K562 (cell line): ENCODE measurements around the gene AGGF1. TPM values are rescaled to one million over a fixed set of nuclear protein-coding genes. Genes with fewer than 3 reads are reported as not detected.
A peak's percentile ranks its signal among the peaks of the same experiment; 100 is the strongest.

Experiments
- ATAC-seq: fragments of 200-7000 bp; cut with Tn5 transposase; 3 replicates; pipeline ENCODE4 v1.9.1; 2020; ENCODE audit warnings: moderate library complexity
- BruUV-seq: library from RNA; stranded (reverse); fragments of 400-500 nt; replicated peaks from 2 replicates; lab custom pipeline; 2021; lab: Mats Ljungman, UMichigan
- CTCF ChIA-PET: fragments of 300-600 bp; formaldehyde crosslinking; extraction: SDS; loops from one replicate; lab custom pipeline; 2021; ENCODE audit warnings: low intra/inter-chr PET ratio; lab: Yijun Ruan, JAX
- POLR2A ChIA-PET: fragments of 300-600, 350-650 bp; sonication (Branson Sonifier 250); formaldehyde crosslinking; extraction: SDS; loops from one replicate; lab custom pipeline; 2021; ENCODE audit warnings: antibody characterized with exemption, inconsistent platforms; lab: Yijun Ruan, JAX
- DNase-seq, 4 experiments: peaks; one replicate each; pipeline versions ENCODE4 v3.0.0 to v3.0.0-alpha.2; 2011 to 2018; ENCODE audit warnings: low spot score in 3 of 4, mixed read lengths in 3 of 4; ENCODE audit errors: extremely low read depth in 1 of 4
- FAIRE-seq: peaks from 2 replicates; lab custom pipeline; 2011; peaks lifted over from hg19 to GRCh38; lab: Jason Lieb, UNC
- H2AFZ ChIP-seq: 2 replicates; pipeline ENCODE4 v1.6.0; 2011; ENCODE audit warnings: low read depth, low read length, control low read depth, inconsistent platforms
- H3K27ac ChIP-seq: fragments of 200-600 bp; 3 replicates; pipeline ENCODE4 v1.8.0; 2011; ENCODE audit warnings: low read depth, mild to moderate bottlenecking, control low read depth, inconsistent platforms, low read length, moderate library complexity, mixed read lengths; ENCODE audit errors: extremely low read depth
- H3K27me3 ChIP-seq, 2 experiments: fragments of 300-600 bp in 1 of 2; 2 replicates in 1 of 2; 3 replicates in 1 of 2; pipeline versions ENCODE4 v1.6.0 to v1.8.0; 2011; ENCODE audit warnings: inconsistent platforms in 2 of 2, low read length in 2 of 2, mild to moderate bottlenecking in 1 of 2, mixed read lengths in 1 of 2, moderate library complexity in 1 of 2; ENCODE audit not compliant: control insufficient read depth in 2 of 2, insufficient read depth in 2 of 2
- H3K36me3 ChIP-seq: fragments of 300-600 bp; 3 replicates; pipeline ENCODE4 v1.8.0; 2011; ENCODE audit warnings: mild to moderate bottlenecking, low read length, inconsistent platforms; ENCODE audit not compliant: control insufficient read depth, insufficient read depth
- H3K4me1 ChIP-seq, 2 experiments: fragments of 200-600 bp in 1 of 2; replicated peaks in 1 of 2; 2 replicates in 1 of 2; 3 replicates in 1 of 2; pipeline versions ENCODE4 v1.5.1 to v1.8.0; 2011; ENCODE audit warnings: inconsistent platforms in 2 of 2, low read length in 2 of 2, mild to moderate bottlenecking in 1 of 2, mixed read lengths in 1 of 2, moderate library complexity in 1 of 2; ENCODE audit not compliant: control insufficient read depth in 2 of 2, insufficient read depth in 2 of 2
- H3K4me2 ChIP-seq: 2 replicates; pipeline ENCODE4 v1.6.1; 2011; ENCODE audit warnings: low read length, control low read depth, inconsistent platforms, mixed read lengths; ENCODE audit not compliant: insufficient read depth
- H3K4me3 ChIP-seq: fragments of 200-600 bp; sonication (generic), shearing (Covaris generic); 2 replicates; pipeline ENCODE4 v1.5.1; 2016; ENCODE audit warnings: control low read depth, inconsistent platforms
- H3K79me2 ChIP-seq: fragments of 200-600 bp; 3 replicates; pipeline ENCODE4 v1.8.0; 2011; ENCODE audit warnings: low read length, inconsistent platforms; ENCODE audit not compliant: control insufficient read depth, insufficient read depth
- H3K9ac ChIP-seq, 2 experiments: 2 replicates each; pipeline versions ENCODE4 v1.6.0 to v1.6.1; 2011; ENCODE audit warnings: low read depth in 2 of 2, low read length in 2 of 2, control low read depth in 1 of 2, inconsistent platforms in 1 of 2, mild to moderate bottlenecking in 1 of 2, mixed read lengths in 1 of 2; ENCODE audit not compliant: insufficient read depth in 1 of 2
- H3K9me1 ChIP-seq: one replicate; pipeline ENCODE4 v1.6.0; 2011; ENCODE audit warnings: inconsistent platforms, mild to moderate bottlenecking, low read length, moderate library complexity; ENCODE audit not compliant: control insufficient read depth, insufficient read depth
- H3K9me3 ChIP-seq: replicated peaks from 2 replicates; pipeline ENCODE4 v1.5.1; 2011; ENCODE audit warnings: low read depth, low read length, inconsistent platforms; ENCODE audit not compliant: control insufficient read depth, insufficient read depth
- H4K20me1 ChIP-seq: replicated peaks from 2 replicates; pipeline ENCODE4 v1.6.1; 2011; ENCODE audit warnings: low read length, inconsistent platforms, mixed read lengths; ENCODE audit not compliant: control insufficient read depth, insufficient read depth
- BRD4 ChIP-seq: fragments of 200-600 bp; sonication (generic); IDR thresholded peaks from 2 replicates; pipeline ENCODE4 v1.6.1; 2017; ENCODE audit warnings: inconsistent platforms
- CCAR2 ChIP-seq: fragments of 200-400 bp; formaldehyde crosslinking; IDR thresholded peaks from 2 replicates; pipeline ENCODE4 v1.6.1; 2017; ENCODE audit warnings: mild to moderate bottlenecking, low read depth, low read length
- EP400 ChIP-seq: fragments of 450-650 bp; IDR thresholded peaks from 2 replicates; pipeline ENCODE4 v1.6.1; 2017; ENCODE audit warnings: antibody characterized with exemption, mild to moderate bottlenecking, moderate library complexity
- MAZ ChIP-seq, 2 experiments: fragments of 450-650 bp in 1 of 2; sonication (generic) in 1 of 2; formaldehyde crosslinking; IDR thresholded peaks in 1 of 2; conservative IDR thresholded peaks in 1 of 2; 2 replicates each; pipeline versions ENCODE4 v1.4.0 to v1.5.0; 2020; ENCODE audit warnings: mild to moderate bottlenecking in 1 of 2, missing genetic modification reagents in 1 of 2
- POLR3G ChIP-seq: IDR thresholded peaks from 2 replicates; pipeline ENCODE4 v1.6.1; 2011; ENCODE audit not compliant: insufficient read length, insufficient replicate concordance; ENCODE audit errors: extremely low read depth
- RAD51 ChIP-seq: fragments of 450-650 bp; IDR thresholded peaks from 2 replicates; pipeline ENCODE4 v1.7.1; 2016; ENCODE audit warnings: low read depth, mild to moderate bottlenecking, borderline replicate concordance
- XRCC3 ChIP-seq: fragments of 450-650 bp; IDR thresholded peaks from 2 replicates; pipeline ENCODE4 v1.6.1; 2017; ENCODE audit warnings: mild to moderate bottlenecking, moderate library complexity
- ZKSCAN1 ChIP-seq: fragments of 150-350 bp; IDR thresholded peaks from 2 replicates; pipeline ENCODE4 v1.6.1; 2016; ENCODE audit warnings: low read depth, low read length
- ZNF174 ChIP-seq: fragments of 250-450 bp; sonication (Bioruptor Pico); IDR thresholded peaks from 2 replicates; pipeline ENCODE4 v1.4.0; 2020; ENCODE audit warnings: mild to moderate bottlenecking
- ZNF3 ChIP-seq: fragments of 250-450 bp; sonication (Bioruptor Pico); IDR thresholded peaks from 2 replicates; pipeline ENCODE4 v1.5.0; 2021; ENCODE audit warnings: mild to moderate bottlenecking, moderate library complexity
- ZNF695 ChIP-seq: fragments of 450-650 bp; formaldehyde crosslinking; IDR thresholded peaks from 2 replicates; pipeline ENCODE4 v1.4.0; 2020; ENCODE audit warnings: mild to moderate bottlenecking, moderate library complexity
- ZNF778 ChIP-seq: fragments of 450-650 bp; formaldehyde crosslinking; IDR thresholded peaks from 2 replicates; pipeline ENCODE4 v1.4.0; 2020; ENCODE audit warnings: mild to moderate bottlenecking, moderate library complexity
- WGBS: fragments of 100-300 bp; shearing (Covaris generic); methylation state at CpG from one replicate; pipeline ENCODE4 v1.1.6; 2016; ENCODE audit warnings: low coverage, mixed read lengths; ENCODE audit not compliant: insufficient coverage; ENCODE audit errors: missing lambda C conversion rate; 5-methylcytosine and 5-hydroxymethylcytosine counted together
- in situ Hi-C: fragments of 300-500 bp; cut with MboI; formaldehyde crosslinking; loops from 4 replicates; pipeline ENCODE4 v1.15.0; 2018; ENCODE audit warnings: inconsistent platforms, mixed read lengths
- intact Hi-C: fragments of 100-400 bp; cut with micrococcal nuclease; formaldehyde crosslinking; loops from 2 replicates; pipeline ENCODE4 v1.14.2; 2022
- polyA plus RNA-seq, 8 experiments: library from polyadenylated mRNA; depleted of rRNA in 4 of 8; stranded (reverse) in 5 of 8; unstranded in 3 of 8; fragments of >200 nt; fragmentation: Nextera tagmentation in 2 of 8; fragmentation: Illumina TruSeq in 1 of 8; extraction: Ambion mirVana in 2 of 8; extraction: Trizol in 1 of 8; gene quantifications; 2 replicates each; pipeline versions ENCODE4 v1.2.1 to v1.2.3, GENCODE V29; 2011 to 2014; ENCODE audit warnings: inconsistent platforms in 1 of 8, missing spikeins in 1 of 8
- total RNA-seq, 7 experiments: library from RNA; depleted of rRNA in 6 of 7; stranded (reverse); fragments of >200 nt in 6 of 7; fragmentation: Illumina TruSeq in 2 of 7; extraction: Trizol in 2 of 7; gene quantifications; 2 replicates each; pipeline versions ENCODE4 v1.2.1 to v1.2.3, GENCODE V29; 2011 to 2021; ENCODE audit warnings: low replicate concordance in 1 of 7
- TF ChIP-seq, protein P1 (sequence below): fragments of 450-650 bp; formaldehyde crosslinking; IDR thresholded peaks from 2 replicates; pipeline ENCODE4 v1.4.0; 2020; ENCODE audit warnings: mild to moderate bottlenecking, mixed read lengths
- TF ChIP-seq, protein P2 (sequence below): fragments of 450-650 bp; IDR thresholded peaks from 2 replicates; pipeline ENCODE4 v1.6.1; 2017; ENCODE audit warnings: mild to moderate bottlenecking, moderate library complexity

The AGGF1 gene
- total and polyA plus RNA-seq, 9 of the 15 experiments (the other 6 are each of a cell fraction or from before 2014, with no cell fraction given) = 5.2 to 20.4 (median 13.4) TPM

DNA sequence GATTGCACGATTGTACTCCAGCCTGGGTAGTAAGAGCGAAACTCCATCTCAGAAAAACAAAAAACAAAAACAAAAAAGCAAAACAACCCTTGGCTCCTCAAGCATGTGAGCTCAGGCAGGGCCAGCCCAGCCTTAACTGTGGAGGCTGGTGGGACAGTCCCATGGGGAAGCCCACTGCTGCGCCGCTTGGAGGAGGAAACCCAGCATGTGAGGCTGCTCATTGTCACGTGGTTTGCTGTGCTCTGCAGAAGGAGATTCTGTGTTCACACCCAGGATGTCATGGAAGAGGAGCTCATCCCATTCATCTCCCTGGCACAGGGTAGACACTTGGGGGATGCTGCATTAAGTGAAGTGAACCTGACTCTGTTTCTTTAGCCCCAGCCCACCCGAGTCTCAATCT, 52.9 kb downstream of the AGGF1 start:
- no TSS peak for BruUV-seq
- Histone ChIP-seq H4K20me1 (no peaks in the 10 kb centered on the region), H3K79me2 (no peaks in the 10 kb centered on the region)
- WGBS = 7% methylated on average over 5 of the region's 6 CpGs
- TF ChIP-seq ZNF778 (no peak), BRD4 (no peak), RAD51 (peak; percentile 50)
- TF ChIP-seq, protein P1, sequence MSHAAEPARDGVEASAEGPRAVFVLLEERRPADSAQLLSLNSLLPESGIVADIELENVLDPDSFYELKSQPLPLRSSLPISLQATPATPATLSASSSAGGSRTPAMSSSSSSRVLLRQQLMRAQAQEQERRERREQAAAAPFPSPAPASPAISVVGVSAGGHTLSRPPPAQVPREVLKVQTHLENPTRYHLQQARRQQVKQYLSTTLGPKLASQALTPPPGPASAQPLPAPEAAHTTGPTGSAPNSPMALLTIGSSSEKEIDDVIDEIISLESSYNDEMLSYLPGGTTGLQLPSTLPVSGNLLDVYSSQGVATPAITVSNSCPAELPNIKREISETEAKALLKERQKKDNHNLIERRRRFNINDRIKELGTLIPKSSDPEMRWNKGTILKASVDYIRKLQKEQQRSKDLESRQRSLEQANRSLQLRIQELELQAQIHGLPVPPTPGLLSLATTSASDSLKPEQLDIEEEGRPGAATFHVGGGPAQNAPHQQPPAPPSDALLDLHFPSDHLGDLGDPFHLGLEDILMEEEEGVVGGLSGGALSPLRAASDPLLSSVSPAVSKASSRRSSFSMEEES (CRISPR knock-in tag) = peak; percentile 41
- TF ChIP-seq, all 486 proteins: peak for 2
- FAIRE-seq = no peak
- Histone ChIP-seq H3K9me3 (no peaks in the 10 kb centered on the region), H3K4me1 (peaks cover 0 to 5% of the 10 kb centered on the region in 2 experiments; a peak in 1 of 5 replicates), H3K9me1 (no peaks in the 10 kb centered on the region), H3K9ac (no peak overlapping the region), H2AFZ (no peak overlapping the region), H3K4me2 (no peak overlapping the region), H3K4me3 (no peak overlapping the region), H3K27ac (no peak overlapping the region), H3K36me3 (no peaks in the 10 kb centered on the region), H3K27me3 (peaks cover 0 to 15% of the 10 kb centered on the region in 2 experiments; a peak in 2 of 5 replicates)
- ATAC-seq = no peak
- in situ Hi-C loops (no loop called here), intact Hi-C loops (no loop called here)
- ChIA-PET POLR2A (no interaction called here), CTCF (no interaction called here)
- no peak for DNase-seq

DNA sequence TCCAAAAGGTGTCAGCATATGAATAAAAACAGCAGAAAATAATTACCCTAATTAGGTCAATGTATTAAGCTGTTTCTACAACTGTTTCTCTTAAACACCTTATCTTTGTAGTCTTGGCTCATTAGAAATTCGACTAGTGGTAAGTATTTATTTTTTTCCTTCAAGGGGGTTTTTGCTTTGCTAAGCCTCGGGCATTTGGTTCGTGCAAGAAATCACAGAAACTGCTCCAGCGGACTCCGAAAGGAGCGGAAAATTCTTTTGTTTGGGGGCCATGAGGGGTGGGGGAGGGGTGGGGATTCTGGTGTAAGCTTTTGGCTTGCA, 56.1 kb downstream of the AGGF1 start:
- ATAC-seq (no peak), FAIRE-seq (no peak), DNase-seq (no peak)
- in situ Hi-C loops = no loop called here
- H3K9ac ChIP-seq = no peak overlapping the region
- no peaks in the 10 kb centered on the region for H3K79me2 ChIP-seq
- POLR2A ChIA-PET = interaction anchor here (1.5 kb wide), 1 partner anchor 16 kb away, joined by 4 read pairs; no protein-coding TSS in a partner anchor
- BruUV-seq = no TSS peak
- H3K27ac ChIP-seq = no peak overlapping the region
- peaks cover 3 to 20% of the 10 kb centered on the region in 2 experiments; a peak in 4 of 5 replicates for H3K27me3 ChIP-seq
- CTCF ChIA-PET = no interaction called here
- no peaks in the 10 kb centered on the region for H4K20me1 ChIP-seq
- intact Hi-C loops = no loop called here
- no peaks in the 10 kb centered on the region for H3K9me3 ChIP-seq
- no peak overlapping the region for H2AFZ ChIP-seq
- WGBS = 41% methylated on average over 6 of the region's 6 CpGs
- H3K36me3 ChIP-seq = no peaks in the 10 kb centered on the region
- no peak overlapping the region for H3K4me2 ChIP-seq
- no peak overlapping the region for H3K4me3 ChIP-seq
- H3K9me1 ChIP-seq = no peaks in the 10 kb centered on the region
- peaks cover 0 to 5% of the 10 kb centered on the region in 2 experiments; a peak in 1 of 5 replicates for H3K4me1 ChIP-seq
- TF ChIP-seq ZKSCAN1 = no peak
- no peak for TF ChIP-seq POLR3G
- TF ChIP-seq EP400 = no peak
- TF ChIP-seq ZNF174 (CRISPR knock-in tag) = no peak
- TF ChIP-seq, protein P2, sequence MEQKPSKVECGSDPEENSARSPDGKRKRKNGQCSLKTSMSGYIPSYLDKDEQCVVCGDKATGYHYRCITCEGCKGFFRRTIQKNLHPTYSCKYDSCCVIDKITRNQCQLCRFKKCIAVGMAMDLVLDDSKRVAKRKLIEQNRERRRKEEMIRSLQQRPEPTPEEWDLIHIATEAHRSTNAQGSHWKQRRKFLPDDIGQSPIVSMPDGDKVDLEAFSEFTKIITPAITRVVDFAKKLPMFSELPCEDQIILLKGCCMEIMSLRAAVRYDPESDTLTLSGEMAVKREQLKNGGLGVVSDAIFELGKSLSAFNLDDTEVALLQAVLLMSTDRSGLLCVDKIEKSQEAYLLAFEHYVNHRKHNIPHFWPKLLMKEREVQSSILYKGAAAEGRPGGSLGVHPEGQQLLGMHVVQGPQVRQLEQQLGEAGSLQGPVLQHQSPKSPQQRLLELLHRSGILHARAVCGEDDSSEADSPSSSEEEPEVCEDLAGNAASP = no peak
- TF ChIP-seq ZNF3 (CRISPR knock-in tag) = no peak
- TF ChIP-seq ZNF695 (CRISPR knock-in tag) = no peak
- no peak for TF ChIP-seq XRCC3
- no peak for TF ChIP-seq MAZ (CRISPR knock-in tag; conservative IDR thresholded peaks at IDR 0.05 in 1 of 2, IDR thresholded peaks at IDR 0.05 in 1 of 2)
- no peak for TF ChIP-seq CCAR2
